Hematopoietic multipotent progenitor cell treated with erythropoietin and hydrocortisone succinate and interleukin-3 and kit ligand, for 15 days (in vitro differentiated cells): ENCODE data around the gene PCP2.

Experiments
- DNase-seq: peaks from one replicate; pipeline ENCODE4 v3.0.0-alpha.2; 2015; ENCODE audit warnings: low spot score

Gene PCP2

GRCh38 chr19:7633698-7634097 lies at the start of gene PCP2:
TSS of gene PCP2 (minus strand) at chr19:7633719. CDS start at chr19:7633457, 262 bp downstream.
- no peak for DNase-seq

- DNase-seq: no peak
These were observed 48.8 kb upstream of the PCP2 start for GRCh38 chr19:7682175-7682855.

- DNase-seq: peak; percentile 76
These were observed 48.0 kb upstream of the PCP2 start for GRCh38 chr19:7681340-7682174.

- peak; percentile 90 for DNase-seq
These were observed 47.3 kb upstream of the PCP2 start, which contains the start of gene TRAPPC5 for GRCh38 chr19:7680606-7681339. TSS of gene TRAPPC5 (plus strand) at chr19:7680833. CDS start at chr19:7682254, 1,421 bp downstream.

GRCh38 chr19:7679771-7680605 lies 46.5 kb upstream of the PCP2 start:
- no peak for DNase-seq

- DNase-seq: peak; percentile 87
These were observed 45.6 kb upstream of the PCP2 start for GRCh38 chr19:7678971-7679751.

GRCh38 chr19:7677669-7678311 lies 44.3 kb upstream of the PCP2 start:
- peak; percentile 11 for DNase-seq

GRCh38 chr19:7676854-7677253 lies 43.3 kb upstream of the PCP2 start, which contains the start of gene MCEMP1:
TSS of gene MCEMP1 (plus strand) at chr19:7677090. CDS start at chr19:7677121, 31 bp downstream.
- no peak for DNase-seq

- DNase-seq: no peak
These were observed 42.9 kb upstream of the PCP2 start for GRCh38 chr19:7676376-7676775.

GRCh38 chr19:7674010-7675005 lies 40.8 kb upstream of the PCP2 start:
- DNase-seq: peak; percentile 68

- DNase-seq: no peak
These were observed 39.0 kb upstream of the PCP2 start for GRCh38 chr19:7672522-7672921.

GRCh38 chr19:7670790-7671189 lies 37.3 kb upstream of the PCP2 start:
- no peak for DNase-seq

GRCh38 chr19:7670150-7670783 lies 36.7 kb upstream of the PCP2 start:
- DNase-seq: no peak

- no peak for DNase-seq
These were observed 36.1 kb upstream of the PCP2 start for GRCh38 chr19:7669641-7670040.

GRCh38 chr19:7668842-7669241 lies 35.3 kb upstream of the PCP2 start, which contains the start of gene RETN:
TSS of gene RETN (plus strand) at chr19:7669049. CDS start at chr19:7669327, 278 bp downstream.
- DNase-seq: no peak

GRCh38 chr19:7665076-7665475 lies 31.6 kb upstream of the PCP2 start:
- no peak for DNase-seq

GRCh38 chr19:7663706-7664105 lies 30.2 kb upstream of the PCP2 start:
- no peak for DNase-seq

- DNase-seq: no peak
These were observed 29.1 kb upstream of the PCP2 start for GRCh38 chr19:7662657-7663056.
